Activated effector memory CD4-positive, alpha-beta T cell treated with Interleukin-2 at 50 U/mL for 16 hours (primary cell): Measurements from ENCODE around the gene IFNAR1.
"Not testable (repeated sequence)": the region's sequence is repeated elsewhere in the genome, so short reads cannot be mapped to it uniquely, and the experiment has no call there.

ENCODE experiments used
- DNase-seq: peaks from one replicate; pipeline ENCODE4 v3.0.0-alpha.2; 2020

Gene IFNAR1

DNA sequence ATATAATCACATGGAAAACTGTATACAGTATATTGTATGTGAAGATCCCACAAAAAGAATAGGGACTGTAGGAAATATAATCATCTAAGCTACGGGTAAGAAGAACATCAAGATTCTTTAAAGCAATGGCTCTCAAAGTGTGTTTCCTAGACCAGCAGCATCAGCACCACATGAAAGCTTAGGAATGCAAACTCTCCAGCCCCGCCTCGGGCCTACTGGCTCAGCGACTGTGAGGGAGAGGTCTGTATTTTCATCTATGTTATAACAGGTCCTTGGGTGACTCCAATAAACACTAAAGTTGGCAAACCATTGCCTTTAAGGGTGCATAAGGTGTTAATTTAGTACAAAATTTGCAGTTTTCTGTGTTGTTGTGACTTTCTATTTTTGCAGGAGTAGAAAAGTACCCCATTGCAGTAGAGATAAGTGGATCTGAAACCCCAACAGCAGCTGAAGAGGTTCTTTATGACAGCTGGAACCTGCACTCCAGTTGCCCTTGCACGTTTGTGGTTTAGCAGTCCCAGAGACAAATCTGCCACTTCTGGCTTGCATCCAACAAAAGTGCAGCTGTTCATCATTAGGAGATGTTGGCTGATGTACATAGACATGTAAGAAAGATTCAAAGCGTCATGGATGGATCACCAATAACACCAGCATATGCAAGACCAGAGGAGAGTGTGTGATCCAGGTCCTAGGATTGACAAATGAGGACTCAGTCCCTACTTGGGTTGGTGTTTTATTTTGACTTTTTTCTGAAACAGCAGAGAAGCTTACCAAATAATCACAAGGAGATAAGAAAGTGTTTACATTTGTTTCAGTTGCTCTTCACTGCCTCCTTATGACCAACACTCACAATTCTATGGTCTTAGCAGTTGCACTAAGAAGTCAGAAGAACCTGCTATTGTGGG is 15.9 kb upstream of the IFNAR1 start:
- no peak for DNase-seq

GRCh38 chr21:33309778-33310177 is 15.0 kb upstream of the IFNAR1 start:
- DNase-seq = no peak

DNA sequence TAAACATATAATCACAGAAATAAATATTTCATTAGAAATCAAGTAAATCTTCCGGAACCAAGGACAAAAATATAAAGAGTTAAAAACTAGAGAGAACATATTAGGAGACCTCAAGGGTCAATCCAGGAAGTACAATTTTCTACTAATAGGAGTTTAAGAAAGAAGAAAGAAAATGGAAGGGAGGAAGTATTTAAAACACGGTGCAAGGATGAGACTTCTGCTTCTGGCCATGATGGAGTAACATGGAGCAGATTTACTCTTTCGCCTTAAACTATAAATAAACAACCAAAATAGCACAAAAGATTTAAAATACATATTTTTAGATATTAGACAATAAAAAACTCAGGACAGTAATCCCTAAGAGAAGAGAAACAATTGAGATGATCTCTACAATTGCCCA is 12.6 kb upstream of the IFNAR1 start:
- no peak for DNase-seq

DNA sequence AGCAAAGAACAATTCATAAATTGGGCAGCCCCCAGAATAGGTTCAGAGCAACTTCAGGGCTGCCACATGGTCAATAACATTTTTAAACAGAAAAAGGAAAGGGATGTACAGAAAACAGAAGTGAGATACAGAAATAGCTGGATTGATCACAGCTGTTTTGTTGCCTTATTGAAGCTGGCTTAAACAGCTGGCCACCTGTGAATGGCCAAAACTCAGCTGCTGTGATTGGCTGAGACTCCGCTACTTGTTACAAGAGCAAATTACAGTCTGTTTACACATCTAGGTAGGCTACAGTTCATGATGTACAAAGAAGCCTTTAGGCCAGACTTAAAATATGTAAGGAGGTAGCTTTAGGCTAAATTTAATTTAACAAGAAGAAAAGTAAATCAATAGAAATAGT is 11.6 kb upstream of the IFNAR1 start:
- DNase-seq = no peak

DNA sequence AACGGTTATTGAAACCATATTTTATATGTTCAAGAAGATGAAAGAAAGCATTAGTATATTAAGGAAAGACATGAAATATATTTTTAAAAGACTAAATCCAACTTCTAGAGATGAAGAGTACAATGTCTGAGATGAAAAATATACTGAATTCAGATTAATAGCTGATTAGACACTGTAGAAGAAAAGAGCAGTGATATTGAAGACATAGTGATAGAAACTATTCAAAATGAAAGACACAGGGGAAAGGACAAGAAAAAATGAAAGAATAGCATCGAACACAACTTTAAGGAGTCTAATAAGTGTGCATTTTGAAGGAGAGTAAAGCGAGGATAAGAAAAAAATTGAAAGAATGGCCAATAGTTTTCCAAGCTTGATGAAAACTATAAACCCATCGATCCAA is 11.2 kb upstream of the IFNAR1 start:
- no peak for DNase-seq

DNA sequence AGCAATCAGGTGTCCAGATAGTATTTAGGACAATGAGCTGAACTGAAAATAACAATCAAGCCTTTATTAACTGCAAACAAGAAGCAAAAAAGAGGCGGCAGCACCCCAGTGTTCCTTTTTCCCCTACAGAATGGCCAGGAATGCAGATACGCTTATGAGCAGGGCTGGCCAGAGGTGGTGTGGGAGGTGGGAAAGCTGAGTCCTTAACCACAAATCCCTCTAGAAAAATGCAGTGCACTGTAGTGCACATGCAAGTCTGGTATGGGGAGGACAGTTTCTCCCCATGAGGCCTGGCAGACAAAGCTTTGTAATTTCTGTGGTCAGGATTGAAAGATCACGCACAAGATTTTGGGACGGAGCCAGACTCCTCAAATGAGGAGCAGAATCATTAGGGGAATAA is 10.7 kb upstream of the IFNAR1 start:
- DNase-seq = no peak

- no peak for DNase-seq
Observed at GRCh38 chr21:33315946-33316710, 8.6 kb upstream of the IFNAR1 start.

DNA sequence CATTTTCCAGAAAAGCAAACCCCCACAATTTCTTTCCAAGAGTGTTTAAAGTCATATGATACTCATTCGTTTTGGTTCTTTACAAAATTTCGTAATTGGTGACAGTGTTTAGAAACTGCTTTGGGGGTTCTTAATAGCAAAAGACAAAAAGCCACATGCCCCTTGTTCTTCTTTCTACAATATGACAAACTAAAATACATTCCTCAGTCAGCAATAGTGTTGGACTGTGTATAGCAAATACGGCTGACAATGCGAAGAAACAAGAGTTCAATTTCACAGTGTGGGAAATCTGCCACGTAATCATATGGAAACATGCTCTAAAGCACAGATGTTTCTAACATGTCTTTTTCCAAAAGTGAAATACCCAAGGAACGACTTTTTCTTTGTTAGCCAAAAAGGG is 7.6 kb upstream of the IFNAR1 start:
- no peak for DNase-seq

DNA sequence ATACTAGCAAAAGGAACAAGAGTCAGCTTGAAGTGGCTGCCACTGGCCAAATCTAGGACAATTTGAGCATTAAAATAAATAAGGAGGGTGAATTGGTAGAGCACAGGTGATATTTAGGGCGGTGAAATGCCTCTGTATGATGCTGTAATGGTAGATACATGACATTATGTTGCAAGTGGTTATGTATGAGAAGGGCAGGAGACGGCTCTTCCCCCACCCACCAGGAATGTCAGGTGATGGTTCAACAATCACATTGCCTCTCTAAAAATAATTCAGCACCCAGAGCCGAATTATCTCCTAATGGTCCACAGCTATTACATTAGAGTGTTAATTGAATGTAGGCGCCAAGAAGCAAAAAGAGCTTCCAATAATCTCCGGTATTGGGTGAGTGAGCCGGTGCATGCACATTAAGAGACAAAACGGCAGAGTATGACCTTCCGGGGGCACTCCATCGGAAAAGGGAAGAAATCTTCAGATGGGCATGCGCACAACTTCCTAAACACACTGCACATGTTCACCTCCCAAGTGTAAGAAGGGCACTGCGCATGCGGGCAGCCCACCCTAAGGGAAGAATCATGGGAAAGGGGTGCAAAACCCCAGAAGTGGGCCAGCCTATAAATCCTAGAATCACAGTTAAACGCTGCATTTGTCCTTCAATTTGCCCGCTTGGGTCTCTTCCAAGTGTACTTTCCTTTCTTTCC is 6.8 kb upstream of the IFNAR1 start:
- no peak for DNase-seq

DNA sequence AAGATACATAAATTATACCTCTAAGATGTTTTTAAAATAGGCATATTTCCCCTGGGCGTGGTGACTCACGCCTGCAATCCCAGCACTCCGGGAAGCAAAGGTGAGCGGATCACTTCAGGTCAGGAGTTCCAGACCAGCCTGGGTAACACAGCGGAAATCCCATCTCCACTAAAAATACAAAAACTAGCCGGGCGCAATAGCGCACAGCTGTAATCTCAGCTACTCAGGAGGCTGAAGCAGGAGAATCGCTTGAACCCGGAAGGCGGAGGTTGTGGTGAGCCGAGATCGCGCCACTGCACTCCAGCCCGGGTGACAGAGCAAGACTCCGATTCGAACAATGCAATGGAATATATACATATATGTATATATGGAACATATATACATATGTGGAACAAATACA is 3.8 kb upstream of the IFNAR1 start:
- not testable (repeated sequence) for DNase-seq

DNA sequence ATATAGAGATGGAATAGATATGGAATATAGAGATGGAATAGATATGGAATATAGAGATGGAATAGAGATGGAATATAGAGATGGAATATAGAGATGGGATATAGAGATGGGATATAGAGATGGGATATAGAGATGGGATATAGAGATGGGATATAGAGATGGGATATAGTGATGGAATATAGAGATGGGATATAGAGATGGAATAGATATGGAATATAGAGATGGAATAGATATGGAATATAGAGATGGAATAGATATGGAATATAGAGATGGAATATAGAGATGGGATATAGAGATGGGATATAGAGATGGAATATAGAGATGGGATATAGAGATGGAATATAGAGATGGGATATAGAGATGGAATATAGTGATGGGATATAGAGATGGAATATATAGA is 1.2 kb upstream of the IFNAR1 start:
- DNase-seq = not testable (repeated sequence)

DNA sequence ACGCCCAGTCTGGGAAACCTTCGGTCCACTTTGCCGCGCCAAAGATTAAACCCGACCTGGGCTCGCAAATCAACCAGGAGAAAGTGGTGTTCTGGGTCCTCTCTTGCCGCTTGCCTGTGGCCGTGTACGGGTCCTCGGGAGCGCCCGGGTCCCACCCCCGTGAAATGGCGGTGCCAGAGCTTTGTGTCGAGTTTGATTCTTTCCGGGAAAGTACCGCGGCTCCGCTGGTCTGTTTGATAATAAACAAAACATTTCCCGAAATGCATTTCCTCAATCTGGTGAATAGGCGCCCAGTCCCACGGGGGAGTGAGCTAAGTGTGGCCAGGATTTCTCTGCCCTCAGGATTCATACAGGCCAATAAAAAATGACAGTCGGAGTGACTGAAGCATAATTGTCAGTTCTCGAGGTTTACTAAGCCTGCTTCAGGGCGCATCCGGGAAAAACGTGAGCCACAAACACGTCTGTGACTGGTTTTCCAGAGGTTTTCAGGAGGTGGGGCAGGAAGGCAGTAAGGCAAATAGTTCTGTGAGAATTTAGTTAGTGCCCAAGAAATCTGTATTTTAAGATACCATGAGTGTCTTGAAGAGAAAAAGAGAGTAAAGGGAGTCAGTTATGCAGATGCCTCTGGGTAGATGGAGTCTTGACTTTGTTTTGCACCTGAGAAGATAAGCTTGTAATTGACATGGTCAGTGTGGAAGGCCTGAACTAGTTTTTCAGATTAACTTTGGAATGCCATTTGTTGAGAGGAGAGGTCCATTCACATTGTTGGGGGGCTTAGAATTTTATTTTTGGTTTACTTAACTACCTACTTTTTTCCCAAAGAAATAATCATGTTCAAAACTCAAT is 675 bp downstream of the IFNAR1 start:
- DNase-seq = peak; percentile 62

DNA sequence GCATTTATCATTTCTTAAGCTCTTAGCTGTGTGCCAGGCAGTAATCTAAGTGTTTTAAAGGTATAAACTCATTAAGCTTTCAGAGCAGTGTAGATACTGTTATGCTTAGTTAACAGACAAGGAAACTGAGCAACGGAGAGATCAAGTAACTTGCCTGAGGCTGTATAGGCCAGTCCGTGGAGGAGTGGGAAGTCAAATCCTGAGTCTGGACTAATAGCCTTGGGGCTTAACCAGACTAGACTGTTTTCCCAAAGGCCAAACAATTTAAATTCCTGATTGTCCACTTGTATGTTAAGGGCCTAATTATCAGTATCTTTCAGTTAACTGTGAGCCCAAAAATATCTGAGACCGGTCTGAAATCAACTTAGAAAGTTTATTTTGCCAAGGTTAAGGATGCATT is 2.6 kb downstream of the IFNAR1 start:
- no peak for DNase-seq

DNA sequence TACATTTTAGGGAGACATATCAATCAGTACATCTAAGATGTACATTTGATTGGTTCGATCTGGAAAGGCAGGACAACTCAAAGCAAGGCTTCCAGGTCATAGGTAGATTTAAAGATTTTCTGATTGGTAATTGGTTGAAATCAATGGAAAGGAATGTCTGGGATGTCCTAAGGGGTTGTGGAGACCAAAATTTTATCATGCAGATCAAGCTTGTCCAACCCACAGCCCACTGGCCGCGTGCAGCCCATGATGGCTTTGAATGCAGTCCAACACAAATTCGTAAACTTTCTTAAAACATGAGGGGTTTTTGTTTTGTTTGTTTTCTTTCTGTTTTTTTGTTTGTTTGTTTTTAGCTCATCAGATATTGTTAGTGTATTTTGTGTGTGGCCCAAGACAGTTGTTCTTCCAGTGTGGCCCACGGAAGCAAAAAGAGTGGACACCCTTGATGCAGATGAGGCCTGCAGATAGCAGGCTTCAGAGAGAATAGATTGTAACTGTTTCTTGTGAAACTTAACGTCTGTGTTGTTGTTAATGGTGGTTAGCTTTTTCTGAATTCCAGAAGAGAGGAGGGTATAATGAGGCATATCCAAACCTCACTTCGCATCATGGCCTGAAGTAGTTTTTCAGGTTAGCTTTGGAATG is 3.1 kb downstream of the IFNAR1 start:
- DNase-seq = no peak

DNA sequence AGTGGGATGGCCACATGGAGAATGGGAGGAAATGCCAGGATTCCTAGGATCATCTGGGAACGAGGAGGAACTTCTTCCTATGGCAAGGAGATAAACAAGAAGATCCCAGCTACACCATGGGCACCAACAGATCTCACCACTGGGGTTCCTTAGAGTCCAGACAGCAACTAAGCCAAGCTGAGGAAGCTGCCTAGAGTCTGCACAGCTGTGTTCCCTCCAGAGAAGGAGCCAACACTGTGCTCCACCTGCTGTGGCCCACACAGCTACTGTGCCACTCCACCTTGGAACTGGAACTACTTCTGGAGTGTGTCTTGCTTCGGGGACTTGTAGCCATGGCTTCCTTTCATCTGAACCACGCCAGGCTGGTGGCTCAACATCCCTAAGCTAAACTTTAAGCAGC is 6.0 kb downstream of the IFNAR1 start:
- DNase-seq = no peak

GRCh38 chr21:33332143-33332542 is 7.4 kb downstream of the IFNAR1 start:
- DNase-seq = no peak

- DNase-seq = no peak
Observed at GRCh38 chr21:33334191-33334590, 9.4 kb downstream of the IFNAR1 start.

- no peak for DNase-seq
Observed at GRCh38 chr21:33334824-33335223, 10.1 kb downstream of the IFNAR1 start.

GRCh38 chr21:33339135-33339534 is 14.4 kb downstream of the IFNAR1 start:
- DNase-seq = no peak

GRCh38 chr21:33339918-33340317 is 15.1 kb downstream of the IFNAR1 start:
- no peak for DNase-seq

DNA sequence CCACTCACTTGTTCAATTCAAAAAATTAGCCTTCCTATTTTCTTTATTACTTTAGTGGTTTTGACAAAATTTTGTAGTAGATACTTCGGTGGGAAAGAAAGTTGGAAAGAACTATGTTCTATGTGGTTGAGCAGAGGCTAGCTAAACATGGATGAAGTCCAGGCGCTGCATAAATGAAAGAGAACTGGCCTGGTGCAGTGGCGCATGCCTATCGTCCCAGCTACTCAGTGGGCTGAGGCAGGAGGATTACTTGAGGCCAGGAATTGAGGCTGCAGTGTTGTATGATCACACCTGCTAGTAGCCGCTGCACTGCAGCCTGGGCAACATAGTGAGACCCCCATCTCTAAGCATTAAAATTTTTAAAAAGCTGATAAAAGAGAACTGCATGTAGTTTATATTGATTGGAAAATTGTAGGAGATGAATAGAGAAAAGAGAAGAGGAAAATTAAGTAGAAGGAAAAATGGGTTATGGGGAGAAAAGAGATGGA is 21.0 kb downstream of the IFNAR1 start:
- DNase-seq = no peak

DNA sequence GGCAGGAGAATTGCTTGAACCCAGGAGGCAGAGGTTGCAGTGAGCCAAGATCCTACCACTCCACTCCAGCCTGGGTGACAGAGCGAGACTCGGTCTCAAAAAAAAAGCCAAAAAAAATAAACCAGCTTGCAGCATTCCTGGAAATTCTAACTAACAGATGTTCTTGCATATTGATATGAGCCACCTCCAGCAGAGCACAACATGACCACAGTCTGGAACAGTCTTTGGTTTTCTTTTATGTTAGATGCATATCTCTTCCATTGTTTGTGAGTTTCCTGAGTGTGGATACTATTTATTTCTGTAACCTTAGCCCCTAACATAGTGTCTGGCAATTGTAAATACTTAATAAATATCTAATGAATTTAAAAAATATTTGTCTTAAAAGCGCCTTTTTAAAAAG is 23.9 kb downstream of the IFNAR1 start:
- no peak for DNase-seq
